Measurements from ENCODE around the gene FZD10.

FZD10 gene

DNA sequence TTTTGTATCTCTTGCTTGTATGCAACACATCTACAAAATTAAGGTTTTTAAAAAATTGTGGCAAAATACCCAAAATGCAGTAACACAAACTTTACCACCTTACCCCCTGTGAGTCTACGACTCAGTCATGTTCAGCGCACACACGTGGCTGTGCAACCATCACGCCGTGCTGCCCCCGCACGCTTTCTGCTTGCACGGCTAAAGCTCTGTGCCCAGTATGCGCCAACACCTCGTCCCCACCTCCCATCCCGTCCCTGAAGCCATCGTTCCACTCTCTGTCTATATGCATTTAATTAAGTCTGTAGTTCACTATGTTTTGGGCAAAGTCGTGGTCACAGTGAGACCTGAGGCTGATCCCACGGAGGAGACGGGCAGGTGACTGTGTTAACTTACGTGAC, 36.4 kb downstream of the FZD10 start:
- no peak for TF ChIP-seq FOXP2 (optimal IDR thresholded peaks at IDR 0.05; ENCODE audit: borderline replicate concordance, extremely low read depth, extremely low read length, insufficient read depth)
- no peak for TF ChIP-seq SIN3A (IDR thresholded peaks at IDR 0.05; ENCODE audit: borderline replicate concordance, insufficient read depth, low read length)
- TF ChIP-seq TAF1 (IDR thresholded peaks at IDR 0.05; ENCODE audit: borderline replicate concordance, insufficient read depth, low read length): no peak
- no peak for TF ChIP-seq POLR2AphosphoS5 (IDR thresholded peaks at IDR 0.05; ENCODE audit: low read depth, low read length)
- TF ChIP-seq, protein P1, sequence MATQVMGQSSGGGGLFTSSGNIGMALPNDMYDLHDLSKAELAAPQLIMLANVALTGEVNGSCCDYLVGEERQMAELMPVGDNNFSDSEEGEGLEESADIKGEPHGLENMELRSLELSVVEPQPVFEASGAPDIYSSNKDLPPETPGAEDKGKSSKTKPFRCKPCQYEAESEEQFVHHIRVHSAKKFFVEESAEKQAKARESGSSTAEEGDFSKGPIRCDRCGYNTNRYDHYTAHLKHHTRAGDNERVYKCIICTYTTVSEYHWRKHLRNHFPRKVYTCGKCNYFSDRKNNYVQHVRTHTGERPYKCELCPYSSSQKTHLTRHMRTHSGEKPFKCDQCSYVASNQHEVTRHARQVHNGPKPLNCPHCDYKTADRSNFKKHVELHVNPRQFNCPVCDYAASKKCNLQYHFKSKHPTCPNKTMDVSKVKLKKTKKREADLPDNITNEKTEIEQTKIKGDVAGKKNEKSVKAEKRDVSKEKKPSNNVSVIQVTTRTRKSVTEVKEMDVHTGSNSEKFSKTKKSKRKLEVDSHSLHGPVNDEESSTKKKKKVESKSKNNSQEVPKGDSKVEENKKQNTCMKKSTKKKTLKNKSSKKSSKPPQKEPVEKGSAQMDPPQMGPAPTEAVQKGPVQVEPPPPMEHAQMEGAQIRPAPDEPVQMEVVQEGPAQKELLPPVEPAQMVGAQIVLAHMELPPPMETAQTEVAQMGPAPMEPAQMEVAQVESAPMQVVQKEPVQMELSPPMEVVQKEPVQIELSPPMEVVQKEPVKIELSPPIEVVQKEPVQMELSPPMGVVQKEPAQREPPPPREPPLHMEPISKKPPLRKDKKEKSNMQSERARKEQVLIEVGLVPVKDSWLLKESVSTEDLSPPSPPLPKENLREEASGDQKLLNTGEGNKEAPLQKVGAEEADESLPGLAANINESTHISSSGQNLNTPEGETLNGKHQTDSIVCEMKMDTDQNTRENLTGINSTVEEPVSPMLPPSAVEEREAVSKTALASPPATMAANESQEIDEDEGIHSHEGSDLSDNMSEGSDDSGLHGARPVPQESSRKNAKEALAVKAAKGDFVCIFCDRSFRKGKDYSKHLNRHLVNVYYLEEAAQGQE (IDR thresholded peaks at IDR 0.05; ENCODE audit: insufficient read depth in 1 of 2, low read depth in 2 of 2, low read length in 2 of 2): no peak

DNA sequence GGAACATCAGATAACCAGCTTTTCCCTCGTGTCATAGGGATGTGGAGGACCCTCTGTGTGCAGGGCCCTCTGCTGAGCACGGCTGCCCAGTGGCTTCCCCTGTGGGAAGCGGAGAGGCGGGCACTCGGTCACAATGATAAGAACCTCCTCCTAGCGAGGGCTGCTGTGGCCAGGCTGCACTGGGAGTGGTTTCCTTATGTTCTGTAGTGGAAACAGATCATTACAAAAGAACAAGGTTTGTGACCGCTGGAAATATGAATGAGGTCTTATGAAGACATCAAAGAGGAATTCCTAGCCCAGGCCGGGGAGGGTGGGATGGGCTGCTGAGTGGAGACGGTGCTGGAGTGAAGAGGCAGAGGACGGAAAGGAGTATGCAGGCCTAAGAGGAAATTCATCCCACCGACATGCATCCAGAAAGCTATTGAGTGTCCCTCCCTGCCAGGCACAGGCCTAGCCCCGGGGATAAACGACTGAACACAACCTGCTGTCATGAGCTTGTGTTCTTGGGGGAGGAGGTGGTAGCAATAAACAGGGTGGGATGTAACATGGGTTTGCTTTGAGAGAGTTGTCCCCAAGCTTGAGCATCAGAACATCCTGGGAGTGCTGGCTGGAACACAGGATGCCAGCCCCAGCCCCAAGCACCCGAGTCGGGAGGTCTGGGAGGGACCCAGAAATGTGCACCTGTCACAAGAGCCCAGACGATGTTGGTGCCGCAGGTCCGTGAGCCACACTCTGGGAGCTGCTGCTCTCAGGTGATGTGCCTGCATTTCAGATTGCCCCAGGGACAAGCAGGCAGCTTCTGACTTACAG, 37.5 kb downstream of the FZD10 start:
- no peak for TF ChIP-seq TAF1 (IDR thresholded peaks at IDR 0.05; ENCODE audit: borderline replicate concordance, insufficient read depth, low read length)
- TF ChIP-seq FOXP2 (optimal IDR thresholded peaks at IDR 0.05; ENCODE audit: borderline replicate concordance, extremely low read depth, extremely low read length, insufficient read depth): no peak
- TF ChIP-seq SIN3A (IDR thresholded peaks at IDR 0.05; ENCODE audit: borderline replicate concordance, insufficient read depth, low read length): no peak
- TF ChIP-seq POLR2AphosphoS5 (IDR thresholded peaks at IDR 0.05; ENCODE audit: low read depth, low read length): no peak
- TF ChIP-seq, protein P1 (IDR thresholded peaks at IDR 0.05; ENCODE audit: insufficient read depth in 1 of 2, low read depth in 2 of 2, low read length in 2 of 2): no peak

DNA sequence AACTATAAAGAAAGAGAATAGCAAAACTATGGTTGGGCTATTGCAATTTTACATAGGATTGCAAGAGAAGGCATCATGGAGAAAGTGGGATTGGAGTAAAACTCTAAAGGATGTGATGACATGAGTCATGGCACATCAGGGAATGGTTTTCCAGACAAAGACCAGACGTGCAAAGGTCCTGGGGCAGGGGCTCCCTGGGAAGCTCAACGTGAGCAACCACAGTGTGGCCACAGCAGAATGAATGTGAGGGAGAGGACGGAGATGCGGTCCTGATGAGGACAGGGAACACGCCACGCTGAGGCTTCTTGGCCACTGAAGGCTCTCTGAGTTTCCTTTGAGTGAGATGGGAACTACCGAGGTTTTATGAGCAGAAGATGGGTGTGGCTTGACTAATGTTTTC, 38.2 kb downstream of the FZD10 start:
- TF ChIP-seq POLR2AphosphoS5 (IDR thresholded peaks at IDR 0.05; ENCODE audit: low read depth, low read length) (no peak), SIN3A (IDR thresholded peaks at IDR 0.05; ENCODE audit: borderline replicate concordance, insufficient read depth, low read length) (no peak), TAF1 (IDR thresholded peaks at IDR 0.05; ENCODE audit: borderline replicate concordance, insufficient read depth, low read length) (no peak), FOXP2 (optimal IDR thresholded peaks at IDR 0.05; ENCODE audit: borderline replicate concordance, extremely low read depth, extremely low read length, insufficient read depth) (no peak)
- TF ChIP-seq, protein P1 (IDR thresholded peaks at IDR 0.05; ENCODE audit: insufficient read depth in 1 of 2, low read depth in 2 of 2, low read length in 2 of 2): no peak

DNA sequence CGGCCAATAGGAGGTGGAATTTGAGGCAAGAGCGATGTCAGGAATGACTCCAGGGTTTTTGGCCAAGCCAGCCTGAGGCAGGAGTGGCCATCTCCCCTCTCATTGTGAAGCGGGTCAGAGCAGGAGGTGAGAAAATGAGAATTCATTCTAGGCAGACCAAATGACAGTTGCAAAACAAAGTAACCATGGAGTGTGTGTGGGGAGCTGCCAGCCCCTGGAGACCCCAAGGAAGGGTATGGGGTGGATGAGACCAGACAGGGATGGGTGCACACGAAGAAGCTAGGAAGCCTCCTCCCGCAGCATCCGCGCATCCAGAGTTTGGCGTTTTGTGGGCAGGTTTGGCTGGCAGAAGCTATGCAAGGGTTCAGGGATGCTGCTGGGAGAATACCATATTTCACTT, 38.8 kb downstream of the FZD10 start:
- TF ChIP-seq FOXP2 (optimal IDR thresholded peaks at IDR 0.05; ENCODE audit: borderline replicate concordance, extremely low read depth, extremely low read length, insufficient read depth) (no peak), TAF1 (IDR thresholded peaks at IDR 0.05; ENCODE audit: borderline replicate concordance, insufficient read depth, low read length) (no peak), SIN3A (IDR thresholded peaks at IDR 0.05; ENCODE audit: borderline replicate concordance, insufficient read depth, low read length) (no peak), POLR2AphosphoS5 (IDR thresholded peaks at IDR 0.05; ENCODE audit: low read depth, low read length) (no peak)
- TF ChIP-seq, protein P1 (IDR thresholded peaks at IDR 0.05; ENCODE audit: insufficient read depth in 1 of 2, low read depth in 2 of 2, low read length in 2 of 2): no peak
